GM18526 (cell line): Measurements from ENCODE around the gene APOBEC3A.

Experiments
- POLR2A ChIP-seq: IDR thresholded peaks from 3 replicates; pipeline ENCODE4 v1.6.1; 2011; ENCODE audit not compliant: insufficient read length; ENCODE audit errors: extremely low read depth

The APOBEC3A gene

DNA sequence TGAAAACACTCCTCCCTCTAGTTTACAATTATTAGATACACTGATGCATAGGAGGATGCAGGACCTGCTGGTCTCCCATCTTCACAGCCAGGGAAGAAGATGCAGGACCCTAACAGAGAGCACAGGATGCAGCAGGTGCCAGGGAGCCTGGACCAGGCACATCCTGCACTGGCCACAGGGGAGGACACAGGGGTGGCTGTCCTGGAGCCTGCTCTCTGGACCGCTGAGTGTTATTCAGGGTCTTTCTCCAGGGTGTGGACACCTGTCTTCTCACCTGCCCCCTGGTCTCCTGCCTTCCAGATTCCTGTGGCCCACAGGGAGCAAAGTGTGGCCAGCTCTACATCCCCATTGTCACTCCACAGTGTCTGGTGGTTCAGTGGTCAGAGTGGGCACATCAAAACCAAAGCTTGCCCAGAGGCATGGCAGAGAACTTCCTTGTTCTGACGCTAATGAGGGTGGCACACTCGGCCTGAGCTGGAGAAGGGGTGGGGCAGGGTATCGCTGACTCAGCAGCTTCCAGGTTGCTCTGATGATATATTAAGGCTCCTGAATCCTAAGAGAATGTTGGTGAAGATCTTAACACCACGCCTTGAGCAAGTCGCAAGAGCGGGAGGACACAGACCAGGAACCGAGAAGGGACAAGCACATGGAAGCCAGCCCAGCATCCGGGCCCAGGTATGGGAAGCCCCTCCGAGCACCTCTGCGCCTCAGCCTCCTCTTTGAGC, at the start of gene APOBEC3A:
Gene APOBEC3A (plus strand): TSS at position 564 of the 725 bp plus-strand sequence. CDS start 83 bp downstream, at position 647.
- TF ChIP-seq POLR2A: no peak

- no peak for TF ChIP-seq POLR2A
Observed at GRCh38 chr22:38907767-38908166, 49.6 kb upstream of the APOBEC3A start.

- no peak for TF ChIP-seq POLR2A
Observed at GRCh38 chr22:38911434-38911833, 46.0 kb upstream of the APOBEC3A start.

GRCh38 chr22:38919631-38920190, 37.7 kb upstream of the APOBEC3A start:
- TF ChIP-seq POLR2A: no peak

- no peak for TF ChIP-seq POLR2A
Observed at GRCh38 chr22:38921120-38921519, 36.3 kb upstream of the APOBEC3A start.

GRCh38 chr22:38921806-38922205, 35.6 kb upstream of the APOBEC3A start:
- TF ChIP-seq POLR2A: no peak

DNA sequence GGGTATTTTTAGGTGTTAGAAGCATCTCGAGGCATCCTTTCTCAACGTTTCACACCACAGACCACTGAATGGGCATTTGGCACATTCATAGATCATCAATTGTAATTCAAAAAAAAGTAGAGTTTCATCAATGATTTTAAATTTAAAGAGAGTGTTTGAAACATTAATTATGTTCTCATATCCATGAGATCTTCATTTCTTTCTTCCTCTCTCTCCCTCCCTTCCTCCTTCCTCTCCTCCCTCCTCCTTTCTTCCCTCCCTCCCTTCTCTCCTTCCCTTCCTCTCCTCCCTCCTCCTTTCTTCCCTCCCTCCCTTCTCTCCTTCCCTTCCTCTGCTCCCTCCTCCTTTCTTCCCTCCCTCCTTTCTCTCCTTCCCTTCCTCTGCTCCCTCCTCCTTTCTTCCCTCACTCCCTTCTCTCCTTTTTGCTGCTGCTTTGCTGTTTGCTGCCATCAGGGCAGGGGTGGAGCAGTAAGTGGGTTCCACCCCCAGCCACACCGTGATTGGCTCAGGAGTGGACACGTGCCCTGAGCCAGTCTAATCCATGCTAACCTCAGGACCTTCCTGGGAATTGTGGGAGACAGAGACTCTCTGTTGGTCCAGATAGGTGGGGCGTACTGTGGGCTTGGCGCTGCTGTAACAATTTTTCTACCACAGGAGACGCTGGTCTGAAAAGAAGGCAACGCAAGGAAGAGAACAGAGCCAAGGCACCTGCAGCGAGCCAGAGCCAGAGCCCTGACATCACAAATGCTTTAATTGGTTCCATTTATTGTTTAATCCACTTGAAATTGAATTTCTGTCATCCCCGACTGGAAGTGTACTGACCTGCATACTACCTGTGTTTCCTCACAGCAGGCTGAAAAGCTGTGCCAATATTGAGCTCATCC, 33.7 kb upstream of the APOBEC3A start:
- TF ChIP-seq POLR2A: no peak

DNA sequence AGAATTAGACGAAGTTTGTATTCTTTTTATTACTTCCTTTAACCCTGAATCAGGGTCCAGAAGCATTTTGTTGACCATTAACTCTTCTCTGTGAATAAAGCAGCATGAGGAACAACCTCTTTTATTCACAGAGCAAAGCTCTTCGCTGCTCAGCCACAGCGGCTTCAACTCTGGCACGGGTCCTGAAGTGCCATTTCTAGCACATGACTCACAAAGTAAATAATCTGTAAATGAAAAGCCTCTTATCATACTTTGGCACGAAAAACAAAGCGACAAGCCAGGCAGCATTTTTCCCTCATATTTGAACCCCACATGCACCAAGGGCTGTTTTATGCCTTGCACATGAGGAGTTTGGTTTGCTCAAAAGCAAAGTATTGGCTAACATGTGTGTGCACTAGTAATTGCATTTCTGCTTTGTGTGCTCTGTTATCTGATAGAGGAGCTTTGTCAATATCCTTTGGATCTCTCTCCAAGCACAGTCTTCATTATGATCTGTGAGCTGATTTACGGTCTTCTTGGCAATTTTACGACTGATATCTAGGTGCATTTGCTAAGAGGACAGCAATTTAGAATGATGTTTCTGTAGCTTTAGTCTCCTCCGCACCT, 33.0 kb upstream of the APOBEC3A start:
- no peak for TF ChIP-seq POLR2A

- TF ChIP-seq POLR2A: no peak
Observed at GRCh38 chr22:38925571-38926041, 31.8 kb upstream of the APOBEC3A start.

DNA sequence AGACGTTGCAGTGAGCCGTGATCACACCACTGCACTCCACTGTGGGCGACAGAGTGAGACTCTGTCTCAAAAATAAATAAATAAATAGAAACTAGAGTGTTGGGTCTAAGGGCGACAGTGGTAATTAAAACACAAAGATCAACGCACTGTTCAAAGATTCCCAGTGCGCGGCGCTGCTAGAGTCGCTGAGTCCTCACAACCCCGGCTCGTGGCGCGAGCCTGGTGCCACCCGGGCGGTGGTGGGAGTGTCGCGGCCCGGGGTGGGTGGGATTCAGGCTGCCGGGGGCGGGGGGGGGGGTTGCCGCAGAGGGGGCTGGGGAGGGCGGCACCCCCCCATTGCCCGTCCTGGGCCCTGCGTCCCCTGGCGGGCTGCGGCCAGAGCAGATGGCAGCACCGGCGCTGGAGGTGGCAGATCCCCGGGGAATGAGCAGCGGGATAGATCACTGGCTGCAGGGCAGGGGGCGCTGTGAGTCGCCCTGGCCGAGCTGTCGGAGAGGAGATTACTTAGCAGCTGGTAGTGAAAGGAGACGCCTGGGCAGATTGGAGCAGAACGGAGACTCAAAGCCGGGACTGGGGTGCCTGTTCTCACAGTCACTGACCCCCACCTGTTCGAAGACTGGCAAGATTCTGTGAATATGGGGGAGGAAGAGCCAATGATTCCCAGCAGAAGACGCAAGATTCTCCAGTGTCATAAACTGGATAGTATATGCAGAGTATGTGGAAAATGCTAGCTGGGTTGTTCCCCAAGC, 30.2 kb upstream of the APOBEC3A start:
- no peak for TF ChIP-seq POLR2A

DNA sequence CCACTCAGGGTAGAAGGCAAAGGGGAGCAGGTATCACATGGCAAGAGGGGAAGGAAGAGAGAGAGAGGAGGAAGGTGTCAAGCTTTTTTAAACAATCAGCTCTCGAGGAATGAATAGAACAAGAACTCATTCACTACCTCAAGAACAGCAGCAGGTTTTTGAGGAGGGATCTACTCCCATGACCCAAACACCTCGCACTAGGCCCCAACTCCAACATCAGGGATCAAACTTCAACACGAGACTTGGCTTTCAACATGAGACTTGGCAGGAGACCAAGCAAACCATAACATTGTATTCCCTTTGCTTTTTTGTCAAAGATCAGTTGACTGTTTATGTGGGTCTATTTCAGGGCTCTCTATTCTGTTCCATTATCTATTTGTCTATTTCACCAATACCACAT, 26.9 kb upstream of the APOBEC3A start:
- no peak for TF ChIP-seq POLR2A

- TF ChIP-seq POLR2A: no peak
Observed at GRCh38 chr22:38935023-38935422, 22.4 kb upstream of the APOBEC3A start.

- TF ChIP-seq POLR2A: no peak
Observed at GRCh38 chr22:38935616-38936015, 21.8 kb upstream of the APOBEC3A start.

- no peak for TF ChIP-seq POLR2A
Observed at GRCh38 chr22:38936562-38936961, 20.8 kb upstream of the APOBEC3A start.

- TF ChIP-seq POLR2A: no peak
Observed at GRCh38 chr22:38937036-38937435, 20.4 kb upstream of the APOBEC3A start.

GRCh38 chr22:38937541-38937940, 19.9 kb upstream of the APOBEC3A start:
- no peak for TF ChIP-seq POLR2A
